Dendritic cell treated with granulocyte-macrophage colony-stimulating factor and Interleukin-4, amounts not matched to agents 40 ng/mL and 50 ng/mL, for 4 days (primary cell): ENCODE results near the gene PRPF6.
A peak's percentile ranks its signal among the peaks of the same experiment; 100 is the strongest.

Experiments
- H3K27ac Mint-ChIP-seq: one replicate; pipeline ENCODE4 v1.8.0; 2022; ENCODE audit warnings: mild to moderate bottlenecking, mixed read lengths
- H3K27me3 Mint-ChIP-seq: one replicate; pipeline ENCODE4 v1.8.0; 2022; ENCODE audit warnings: mild to moderate bottlenecking, mixed read lengths
- H3K36me3 Mint-ChIP-seq: one replicate; pipeline ENCODE4 v1.8.0; 2022; ENCODE audit warnings: low read depth, mixed read lengths
- H3K4me1 Mint-ChIP-seq: one replicate; pipeline ENCODE4 v1.8.0; 2022; ENCODE audit warnings: low read depth, mixed read lengths
- H3K4me3 Mint-ChIP-seq: one replicate; pipeline ENCODE4 v1.8.0; 2022; ENCODE audit warnings: mild to moderate bottlenecking, moderate library complexity, mixed read lengths
- H3K9me3 Mint-ChIP-seq: one replicate; pipeline ENCODE4 v1.8.0; 2022; ENCODE audit warnings: mixed read lengths
- intact Hi-C: fragments of 100-400 bp; cut with micrococcal nuclease; formaldehyde crosslinking; loops from one replicate; pipeline ENCODE4 v1.15.0; 2022

The PRPF6 gene

GRCh38 chr20:64041040-64041780 lies 60.3 kb downstream of the PRPF6 start:
- H3K27me3 Mint-ChIP-seq: peaks cover 86% of the 10 kb centered on the region
- H3K9me3 Mint-ChIP-seq: no peaks in the 10 kb centered on the region
- no peaks in the 10 kb centered on the region for H3K36me3 Mint-ChIP-seq
- peaks cover 29% of the 10 kb centered on the region for H3K4me1 Mint-ChIP-seq
- H3K27ac Mint-ChIP-seq: no peak overlapping the region
- intact Hi-C loops: no loop called here
- H3K4me3 Mint-ChIP-seq: peak overlapping the region; percentile 23

DNA sequence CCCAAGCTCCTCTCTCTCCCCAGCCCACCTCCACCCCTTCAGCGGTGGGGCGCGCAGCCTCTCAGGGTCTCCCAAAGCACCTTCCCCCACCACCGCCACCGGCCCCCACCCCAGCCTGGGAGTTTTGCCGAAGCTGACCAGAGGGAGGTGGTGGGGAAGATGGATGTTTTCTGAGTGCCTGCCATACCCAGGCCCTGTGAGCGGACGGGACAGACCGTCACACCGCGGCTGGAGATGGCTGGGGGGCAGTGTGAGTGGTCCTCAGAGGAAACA lies 60.8 kb downstream of the PRPF6 start:
- Mint-ChIP-seq H3K4me3 (peak overlapping the region; percentile 23), H3K9me3 (no peaks in the 10 kb centered on the region), H3K27ac (no peak overlapping the region), H3K27me3 (peaks cover 86% of the 10 kb centered on the region), H3K4me1 (peaks cover 29% of the 10 kb centered on the region), H3K36me3 (no peaks in the 10 kb centered on the region)
- intact Hi-C loops: no loop called here

DNA sequence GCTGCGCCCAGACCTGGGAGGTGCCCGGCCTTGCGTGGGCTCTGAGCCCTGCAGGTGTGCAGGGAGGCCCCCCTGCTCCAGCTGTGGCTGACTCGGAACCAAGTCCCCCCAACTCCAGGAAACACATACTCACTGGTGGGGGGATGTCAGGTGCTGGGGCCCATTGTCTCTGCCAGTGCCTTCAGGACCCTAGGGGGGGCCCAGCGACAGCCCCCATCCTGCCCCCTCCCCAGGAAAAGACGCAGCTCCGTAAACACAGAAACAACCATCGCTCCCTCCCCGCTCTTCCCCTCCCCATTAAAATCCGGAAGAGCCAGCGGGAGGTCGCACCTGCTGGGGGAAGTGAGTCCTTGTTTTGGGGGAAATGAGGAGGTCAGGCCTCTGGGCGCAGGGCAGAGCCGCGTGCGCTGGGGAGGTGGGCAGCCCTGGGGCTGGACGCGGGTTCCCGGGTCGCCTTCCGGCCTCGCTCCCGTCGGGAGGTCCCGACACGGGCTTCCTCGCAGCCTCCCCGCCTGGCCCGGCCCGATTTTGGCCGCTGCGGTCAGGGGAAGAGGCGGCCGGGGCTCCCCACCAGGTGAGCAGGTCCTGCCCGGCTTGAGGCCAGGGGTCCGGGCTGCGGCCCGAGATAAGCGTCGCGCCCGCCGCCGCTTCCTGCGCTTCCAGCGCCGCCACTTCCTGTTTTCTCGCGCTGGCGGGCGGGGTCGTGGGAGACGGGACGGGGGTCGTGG lies 61.3 kb downstream of the PRPF6 start:
- H3K4me3 Mint-ChIP-seq: peak overlapping the region; percentile 69
- no peak overlapping the region for H3K27ac Mint-ChIP-seq
- H3K4me1 Mint-ChIP-seq: peaks cover 29% of the 10 kb centered on the region
- no peaks in the 10 kb centered on the region for H3K9me3 Mint-ChIP-seq
- peaks cover 86% of the 10 kb centered on the region for H3K27me3 Mint-ChIP-seq
- H3K36me3 Mint-ChIP-seq: no peaks in the 10 kb centered on the region
- intact Hi-C loops: no loop called here

DNA sequence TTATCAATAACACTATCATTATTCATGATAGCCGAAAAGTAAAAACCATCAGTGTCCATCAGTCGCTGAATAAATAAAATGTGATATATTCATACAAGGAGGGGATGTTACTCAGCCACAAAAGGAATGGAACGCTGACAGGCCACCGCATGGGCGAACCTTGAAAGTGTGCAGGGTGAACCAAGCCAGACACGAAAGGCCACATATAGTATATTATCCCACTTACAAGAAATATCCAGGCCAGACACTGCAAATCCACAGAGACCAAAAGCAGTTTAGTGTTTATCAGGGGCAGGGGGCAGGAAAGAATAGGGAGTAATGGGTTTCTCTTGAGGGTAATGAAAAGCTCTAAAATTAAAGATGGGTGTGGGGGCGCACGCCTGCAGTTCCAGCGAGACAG lies 62.8 kb downstream of the PRPF6 start:
- Mint-ChIP-seq H3K4me1 (peaks cover 27% of the 10 kb centered on the region), H3K27me3 (peaks cover 80% of the 10 kb centered on the region), H3K9me3 (no peaks in the 10 kb centered on the region), H3K4me3 (no peak overlapping the region), H3K27ac (no peak overlapping the region), H3K36me3 (no peaks in the 10 kb centered on the region)
- intact Hi-C loops: no loop called here

DNA sequence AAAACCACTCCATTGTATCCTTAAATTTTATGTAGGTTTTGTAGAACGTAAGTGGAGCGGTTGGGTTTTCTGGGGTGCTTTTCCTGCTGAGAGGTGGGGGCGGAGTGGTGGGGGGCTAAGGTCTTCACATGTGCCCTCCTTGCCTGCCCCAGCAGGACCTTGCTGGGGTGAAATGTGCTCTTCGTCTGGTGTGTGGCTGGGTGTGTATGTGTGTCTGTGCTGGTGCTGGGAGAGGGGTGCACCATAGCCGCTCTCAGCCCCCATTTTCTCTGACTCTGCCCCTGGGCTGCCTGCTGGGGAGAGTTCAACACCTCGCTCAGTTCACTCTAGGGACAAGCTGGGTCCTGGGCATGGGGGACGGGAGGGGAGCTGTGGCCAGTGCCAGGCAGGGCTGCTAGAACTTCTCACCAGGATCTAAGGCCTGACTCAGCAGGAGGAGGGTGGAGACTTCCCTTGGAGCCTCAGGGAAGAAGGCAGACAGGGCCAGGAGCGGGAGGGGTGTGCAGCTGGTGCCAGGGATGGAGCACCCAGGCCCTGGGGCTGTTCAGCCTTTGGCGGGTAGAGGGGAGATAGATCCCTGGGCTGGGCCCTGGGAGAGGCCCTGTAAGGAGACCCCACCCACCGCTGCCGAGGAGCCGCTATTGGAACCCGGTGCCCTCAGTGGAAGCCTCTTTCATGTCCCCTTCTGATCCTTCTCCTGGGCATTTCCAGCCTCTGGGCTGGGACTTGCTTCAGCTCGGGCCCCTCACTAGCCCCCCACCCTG lies 63.7 kb downstream of the PRPF6 start:
- no peak overlapping the region for H3K4me3 Mint-ChIP-seq
- no peaks in the 10 kb centered on the region for H3K9me3 Mint-ChIP-seq
- no peak overlapping the region for H3K27ac Mint-ChIP-seq
- intact Hi-C loops: no loop called here
- H3K36me3 Mint-ChIP-seq: no peaks in the 10 kb centered on the region
- H3K4me1 Mint-ChIP-seq: peaks cover 20% of the 10 kb centered on the region
- peaks cover 74% of the 10 kb centered on the region for H3K27me3 Mint-ChIP-seq

GRCh38 chr20:64045346-64046011 lies 64.5 kb downstream of the PRPF6 start:
- Mint-ChIP-seq H3K36me3 (no peaks in the 10 kb centered on the region), H3K4me1 (peaks cover 19% of the 10 kb centered on the region), H3K27ac (no peak overlapping the region), H3K4me3 (no peak overlapping the region), H3K9me3 (no peaks in the 10 kb centered on the region), H3K27me3 (peaks cover 74% of the 10 kb centered on the region)
- intact Hi-C loops: no loop called here

DNA sequence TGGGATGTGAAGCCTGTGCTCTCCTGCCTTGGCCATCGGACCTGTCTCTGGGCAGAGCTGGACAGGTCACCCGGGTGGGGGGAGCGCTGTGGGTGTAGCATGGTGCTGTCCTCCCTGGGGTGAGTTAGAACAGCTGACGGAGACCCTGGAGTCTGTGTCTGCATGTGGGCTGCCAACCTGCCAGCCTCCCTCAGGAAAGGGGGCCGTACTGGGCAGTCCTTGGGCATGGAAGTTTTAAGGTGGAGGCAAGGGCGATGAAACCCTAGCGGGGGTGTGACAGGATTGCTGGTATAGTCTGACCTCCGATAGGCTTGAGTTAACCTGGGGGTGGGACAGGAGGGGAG lies 66.1 kb downstream of the PRPF6 start:
- Mint-ChIP-seq H3K27ac (no peak overlapping the region), H3K27me3 (peaks cover 74% of the 10 kb centered on the region), H3K4me3 (no peak overlapping the region), H3K36me3 (no peaks in the 10 kb centered on the region), H3K9me3 (no peaks in the 10 kb centered on the region), H3K4me1 (peaks cover 23% of the 10 kb centered on the region)
- intact Hi-C loops: no loop called here

- no peaks in the 10 kb centered on the region for H3K9me3 Mint-ChIP-seq
- intact Hi-C loops: no loop called here
- peaks cover 20% of the 10 kb centered on the region for H3K4me1 Mint-ChIP-seq
- H3K36me3 Mint-ChIP-seq: no peaks in the 10 kb centered on the region
- peaks cover 79% of the 10 kb centered on the region for H3K27me3 Mint-ChIP-seq
- H3K27ac Mint-ChIP-seq: no peak overlapping the region
- H3K4me3 Mint-ChIP-seq: no peak overlapping the region
Observed at GRCh38 chr20:64047968-64048401, 67.1 kb downstream of the PRPF6 start.

GRCh38 chr20:64048402-64049044 lies 67.6 kb downstream of the PRPF6 start:
- H3K36me3 Mint-ChIP-seq: no peaks in the 10 kb centered on the region
- H3K4me1 Mint-ChIP-seq: peaks cover 21% of the 10 kb centered on the region
- no peak overlapping the region for H3K27ac Mint-ChIP-seq
- intact Hi-C loops: no loop called here
- no peak overlapping the region for H3K4me3 Mint-ChIP-seq
- peaks cover 83% of the 10 kb centered on the region for H3K27me3 Mint-ChIP-seq
- H3K9me3 Mint-ChIP-seq: no peaks in the 10 kb centered on the region

GRCh38 chr20:64049060-64049877 lies 68.3 kb downstream of the PRPF6 start, which contains the start of gene SOX18:
TSS of gene SOX18 (minus strand) at chr20:64049639. CDS start at chr20:64049516, 123 bp downstream.
- H3K4me3 Mint-ChIP-seq: peak within 1 kb of the TSS; percentile 39

GRCh38 chr20:64049878-64050260 lies 68.9 kb downstream of the PRPF6 start:
- no peaks in the 10 kb centered on the region for H3K36me3 Mint-ChIP-seq
- H3K9me3 Mint-ChIP-seq: no peaks in the 10 kb centered on the region
- peaks cover 84% of the 10 kb centered on the region for H3K27me3 Mint-ChIP-seq
- peaks cover 24% of the 10 kb centered on the region for H3K4me1 Mint-ChIP-seq
- H3K4me3 Mint-ChIP-seq: peak overlapping the region; percentile 39
- H3K27ac Mint-ChIP-seq: no peak overlapping the region
- intact Hi-C loops: no loop called here

More at GRCh38 chr20:64049060-64049877, 68.3 kb downstream of the PRPF6 start, which contains the start of gene SOX18:
- no peaks in the 10 kb centered on the region for H3K36me3 Mint-ChIP-seq
- intact Hi-C loops: no loop called here
- peaks cover 27% of the 10 kb centered on the region for H3K4me1 Mint-ChIP-seq
- no peaks in the 10 kb centered on the region for H3K9me3 Mint-ChIP-seq
- peaks cover 87% of the 10 kb centered on the region for H3K27me3 Mint-ChIP-seq
- H3K27ac Mint-ChIP-seq: no peak within 1 kb of the TSS

DNA sequence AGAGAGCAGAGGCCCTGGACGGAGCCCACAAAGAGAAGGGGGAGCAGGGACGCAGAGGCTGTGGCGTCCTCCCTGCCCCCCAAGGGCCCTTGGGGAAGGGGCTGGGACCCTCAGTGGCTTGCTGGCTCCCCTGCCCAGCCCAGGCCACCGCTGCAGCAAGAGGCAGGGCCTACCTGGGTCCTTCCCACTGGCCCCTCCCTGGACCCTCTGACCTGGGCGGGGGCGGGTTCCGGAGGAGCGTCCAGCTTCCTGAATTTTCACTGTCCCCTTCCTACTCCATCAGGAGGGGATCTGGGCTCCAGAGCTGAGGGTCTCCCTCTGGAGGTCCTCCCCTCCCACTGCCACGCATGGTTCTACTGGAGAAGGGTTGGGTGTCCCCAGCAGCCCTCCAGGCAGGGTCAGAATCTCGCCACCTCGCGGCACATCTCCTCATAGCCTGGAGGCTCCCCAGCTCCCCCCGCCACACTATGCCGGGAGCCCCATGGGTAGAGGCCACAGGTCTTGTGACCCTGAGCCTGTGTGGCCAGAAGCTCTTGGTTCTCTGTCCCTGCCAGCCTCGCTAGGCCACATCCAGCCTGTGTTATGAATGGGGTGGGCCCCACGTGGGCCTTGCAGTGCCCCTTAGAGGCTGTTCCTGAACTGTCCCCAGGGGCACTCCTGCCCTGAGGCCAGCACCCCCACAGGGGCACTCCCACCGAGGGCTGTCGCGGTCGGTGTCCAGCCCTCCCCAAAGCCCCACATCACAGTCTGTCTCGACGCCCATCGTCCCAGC lies 69.5 kb downstream of the PRPF6 start:
- H3K36me3 Mint-ChIP-seq: no peaks in the 10 kb centered on the region
- peak overlapping the region; percentile 39 for H3K4me3 Mint-ChIP-seq
- intact Hi-C loops: no loop called here
- peaks cover 23% of the 10 kb centered on the region for H3K4me1 Mint-ChIP-seq
- H3K9me3 Mint-ChIP-seq: no peaks in the 10 kb centered on the region
- no peak overlapping the region for H3K27ac Mint-ChIP-seq
- peaks cover 84% of the 10 kb centered on the region for H3K27me3 Mint-ChIP-seq
